Measurements from ENCODE around the gene CMAS. TPM values are rescaled to one million over a fixed set of nuclear protein-coding genes. Genes with fewer than 3 reads are reported as not detected.

The CMAS gene
- total and polyA plus RNA-seq, 2 experiments from 2014 or later = 61.2 to 118 TPM

- no peaks in the 10 kb centered on the region for H3K4me1 ChIP-seq (ENCODE audit: insufficient read depth)
- no peaks in the 10 kb centered on the region for H3F3A ChIP-seq (replicated peaks; ENCODE audit: low read depth)
- H3K27me3 Mint-ChIP-seq (ENCODE audit: insufficient read depth, low read depth, poor library complexity) = peaks cover 2% of the 10 kb centered on the region
- H3K79me2 ChIP-seq (replicated peaks; ENCODE audit: insufficient read depth) = no peaks in the 10 kb centered on the region
- H2AFZ ChIP-seq = no peak overlapping the region
- no peaks in the 10 kb centered on the region for H3K36me3 ChIP-seq (ENCODE audit: insufficient read depth)
- no peak overlapping the region for H3K27ac ChIP-seq (ENCODE audit: low read depth)
- H3K4me3 ChIP-seq = no peak overlapping the region
- TF ChIP-seq ZNF114 (CRISPR knock-in tag; IDR thresholded peaks at IDR 0.05) (no peak), CTCF (conservative IDR thresholded peaks at IDR 0.05; ENCODE audit: low read depth in 2 of 2) (no peak), CREB1 (CRISPR knock-in tag; IDR thresholded peaks at IDR 0.05; ENCODE audit: low read depth) (no peak), ETS1 (IDR thresholded peaks at IDR 0.05) (no peak), POLR2AphosphoS5 (IDR thresholded peaks at IDR 0.05; ENCODE audit: low read depth) (no peak), JUNB (IDR thresholded peaks at IDR 0.05; ENCODE audit: unreplicated experiment) (no peak), EZH2 (IDR thresholded peaks at IDR 0.05; ENCODE audit: low read depth, unreplicated experiment) (no peak), NANOG (IDR thresholded peaks at IDR 0.05; ENCODE audit: borderline replicate concordance) (no peak), ZNF331 (CRISPR knock-in tag; IDR thresholded peaks at IDR 0.05; ENCODE audit: low read depth) (no peak), ZNF462 (CRISPR knock-in tag; IDR thresholded peaks at IDR 0.05) (no peak), REST (IDR thresholded peaks at IDR 0.05; ENCODE audit: unreplicated experiment) (no peak), EZH2phosphoT487 (IDR thresholded peaks at IDR 0.05; ENCODE audit: unreplicated experiment) (no peak), STAT1 (IDR thresholded peaks at IDR 0.05; ENCODE audit: unreplicated experiment) (no peak)
- H3K4me1 Mint-ChIP-seq = no peaks in the 10 kb centered on the region
- ATAC-seq (no peak), DNase-seq (ENCODE audit: low spot score) (no peak)
- H3K27ac Mint-ChIP-seq = no peak overlapping the region
- H4K20me1 ChIP-seq (replicated peaks; ENCODE audit: insufficient read depth) = no peaks in the 10 kb centered on the region
- H3K9me3 Mint-ChIP-seq = no peaks in the 10 kb centered on the region
- H3K36me3 Mint-ChIP-seq (ENCODE audit: low read depth) = no peaks in the 10 kb centered on the region
- H3K4me2 ChIP-seq = no peak overlapping the region
- no peaks in the 10 kb centered on the region for H3K9me2 ChIP-seq (ENCODE audit: insufficient read depth)
- no peaks in the 10 kb centered on the region for H3K27me3 ChIP-seq (ENCODE audit: insufficient read depth)
- no peak overlapping the region for H3K4me3 Mint-ChIP-seq
These were observed 6.7 kb upstream of the CMAS start for GRCh38 chr12:22039361-22039760.

Measured in GM23338 (cell line).